CD4-positive, alpha-beta T cell treated with Interleukin-15 for 1 hour (primary cell): ENCODE measurements around the gene PDZD4.

Source experiments
- DNase-seq: peaks from one replicate; pipeline ENCODE4 v3.0.0-alpha.2; 2020

PDZD4 gene

DNA sequence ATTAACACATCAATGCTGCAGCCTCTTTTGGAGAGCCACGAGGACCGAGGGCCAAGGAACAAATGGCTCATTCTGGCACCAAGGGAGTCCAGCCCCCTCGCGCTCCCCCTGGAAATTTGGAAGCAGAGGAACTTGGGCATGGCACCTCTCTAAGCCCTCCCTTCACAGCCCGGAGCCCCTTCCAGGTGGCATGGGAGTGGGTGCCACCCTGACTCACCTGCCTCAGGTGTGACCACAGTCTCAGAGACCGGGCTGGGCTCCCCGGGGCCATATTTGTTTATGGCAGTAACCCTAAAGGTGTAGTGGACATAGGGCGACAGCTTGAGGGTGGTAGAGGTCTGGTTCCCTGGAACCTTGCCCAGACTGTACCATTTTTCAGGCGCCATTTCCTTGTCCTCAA is 36.8 kb upstream of the PDZD4 start:
- DNase-seq: no peak

DNA sequence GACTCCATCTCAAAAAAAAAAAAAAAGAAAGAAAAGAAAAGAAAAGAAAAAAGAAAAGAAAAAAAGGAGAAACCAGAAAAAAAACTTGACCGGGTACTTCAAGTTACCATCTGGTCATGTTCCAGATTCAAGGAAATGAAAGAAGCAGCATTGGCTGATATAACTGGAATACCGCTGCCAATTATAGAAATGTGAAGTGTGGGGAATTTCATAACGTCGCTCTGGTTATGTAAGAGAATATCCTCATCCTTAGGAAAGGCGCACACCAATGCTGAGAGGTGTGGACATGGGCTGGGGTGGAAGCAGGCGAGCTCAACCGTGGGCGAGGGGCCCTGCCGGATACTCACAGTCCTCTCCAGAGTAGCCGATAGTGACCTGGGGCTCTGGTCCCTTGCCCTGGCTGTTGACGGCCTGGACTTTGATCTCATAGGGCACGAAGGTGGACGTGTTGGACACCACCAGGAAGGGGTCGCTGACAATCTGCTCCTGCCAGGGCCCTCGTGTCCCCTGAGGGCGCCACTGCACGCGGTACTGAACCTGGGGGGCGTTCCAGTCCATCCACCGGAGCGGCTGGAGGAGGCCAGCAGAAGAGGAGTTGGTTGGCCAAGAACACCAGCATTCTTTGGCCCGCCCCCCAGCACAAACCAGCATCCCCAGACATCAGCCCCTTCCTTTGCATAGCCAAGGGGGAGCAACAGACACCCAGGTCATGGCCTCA is 36.1 kb upstream of the PDZD4 start:
- no peak for DNase-seq

DNA sequence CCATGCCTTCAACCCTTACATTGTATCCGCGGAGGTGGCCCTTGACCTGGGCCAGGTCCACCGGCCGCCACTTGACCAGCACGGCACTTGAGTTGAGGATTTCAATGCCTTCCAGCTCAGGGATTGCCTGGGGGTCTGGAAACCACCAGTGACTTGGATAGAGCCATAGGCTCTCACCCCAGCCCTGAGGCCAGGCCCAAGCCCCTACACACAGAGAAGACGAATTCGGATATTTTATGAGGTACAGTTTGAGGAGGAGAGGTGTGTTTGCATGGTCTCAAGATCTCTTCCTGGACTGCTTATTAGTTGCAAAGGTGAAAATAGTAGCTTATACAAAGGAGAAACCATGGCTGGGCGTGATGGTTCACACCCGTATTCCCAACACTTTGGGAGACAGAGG is 35.3 kb upstream of the PDZD4 start:
- DNase-seq: no peak

DNA sequence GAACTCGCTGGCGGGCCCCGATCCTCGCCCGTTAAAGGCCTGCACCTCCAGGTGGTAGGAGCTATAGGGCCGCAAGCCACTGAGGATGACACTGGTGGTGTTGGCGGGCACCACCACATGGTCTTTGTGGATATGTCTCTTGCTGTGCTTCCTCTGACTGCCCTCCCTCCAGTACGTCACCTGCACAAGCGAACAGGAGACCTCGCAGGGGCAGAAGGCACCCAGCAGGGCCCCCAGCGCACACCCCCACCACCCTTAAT is 34.9 kb upstream of the PDZD4 start:
- no peak for DNase-seq

DNA sequence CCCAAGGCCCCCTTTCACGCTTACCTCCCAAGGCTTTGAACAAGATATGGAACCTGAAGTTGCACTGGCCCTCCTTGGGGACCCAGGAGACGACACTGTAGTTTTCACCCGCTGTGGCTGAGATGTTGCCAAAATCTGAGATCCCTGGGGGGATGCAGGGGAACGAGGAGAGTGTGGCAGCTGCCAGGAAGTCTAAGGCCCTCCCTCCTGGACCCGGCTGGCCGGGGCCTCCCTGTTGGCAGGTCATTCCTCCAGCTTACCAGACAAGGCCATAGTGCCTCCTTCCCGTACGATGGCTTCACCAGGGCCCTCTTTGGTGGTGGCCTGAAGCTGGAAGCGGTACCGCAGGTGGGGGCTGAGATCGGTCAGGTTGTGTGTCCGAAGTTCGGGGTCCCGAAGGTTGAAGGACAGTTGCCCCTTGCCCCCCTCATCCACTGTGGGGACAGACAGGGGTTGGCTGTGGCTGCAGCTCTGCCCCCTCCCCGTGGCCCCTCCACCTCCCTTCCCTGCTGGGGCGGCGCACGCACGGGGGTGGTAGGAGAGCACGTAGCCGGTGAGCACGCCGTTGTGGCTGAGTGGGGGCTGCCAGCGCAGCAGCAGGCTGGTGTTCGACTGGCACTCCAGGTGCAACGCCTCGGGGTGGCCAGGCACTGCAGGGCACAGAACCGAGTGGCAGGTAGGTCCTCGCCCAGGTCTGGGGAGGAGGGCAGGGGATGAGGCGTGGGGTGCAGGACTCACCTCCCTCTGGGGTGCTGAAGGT is 34.4 kb upstream of the PDZD4 start:
- no peak for DNase-seq

DNA sequence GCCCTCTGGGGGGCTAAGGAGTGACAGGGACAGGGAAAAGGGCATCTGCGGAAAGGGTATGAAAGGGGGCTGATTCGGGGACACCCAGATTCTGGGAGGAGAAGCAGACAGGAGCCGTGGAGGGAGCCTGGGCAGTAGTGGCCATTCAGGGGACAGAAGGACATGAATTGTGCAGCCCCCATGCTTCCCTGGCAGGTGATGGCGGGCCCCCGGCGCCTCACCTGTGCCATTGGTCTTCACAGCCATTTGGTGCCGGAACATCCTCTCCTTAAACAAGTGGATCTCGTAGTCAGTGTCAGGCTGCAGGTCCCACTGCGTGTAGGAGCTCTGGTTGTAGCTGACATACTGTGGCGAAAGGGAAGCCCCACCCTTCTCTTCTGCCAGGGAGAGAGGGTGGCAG is 33.8 kb upstream of the PDZD4 start:
- no peak for DNase-seq

DNA sequence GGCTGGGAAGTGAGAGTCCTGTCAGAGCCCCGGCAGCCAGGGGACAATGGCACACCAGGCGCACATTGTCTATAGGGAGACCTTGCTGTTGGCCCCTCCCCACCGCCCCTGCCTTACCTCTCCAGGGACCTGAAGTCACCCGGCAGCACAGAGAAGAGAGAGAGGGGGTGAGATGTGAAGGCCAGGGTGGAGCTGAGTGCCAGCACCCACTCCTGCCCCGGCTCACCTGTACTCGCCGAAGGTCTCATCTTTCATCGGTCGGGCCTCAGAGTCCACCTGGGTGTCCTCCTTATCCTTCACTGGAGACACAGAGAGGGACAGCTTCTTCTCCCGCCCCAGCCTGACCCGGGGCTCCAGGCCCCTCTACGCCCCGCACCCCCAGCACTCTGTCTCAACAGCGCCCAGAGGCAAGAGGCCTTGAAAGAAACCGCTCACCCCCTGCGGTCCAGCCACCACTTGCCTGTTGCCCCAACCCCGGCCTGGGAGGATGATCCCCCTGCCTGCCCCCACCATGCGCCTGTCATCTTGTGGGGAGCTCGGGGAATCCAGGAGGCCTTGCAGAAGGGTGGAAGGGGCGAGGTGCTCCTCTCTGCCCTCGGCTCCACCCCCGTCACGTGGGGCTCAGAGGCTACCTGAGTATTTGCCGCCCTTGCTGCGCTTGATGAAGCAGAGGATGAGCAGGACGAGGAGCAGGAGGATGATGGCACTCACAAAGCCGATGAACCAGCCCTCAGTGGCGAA is 33.1 kb upstream of the PDZD4 start:
- no peak for DNase-seq

DNA sequence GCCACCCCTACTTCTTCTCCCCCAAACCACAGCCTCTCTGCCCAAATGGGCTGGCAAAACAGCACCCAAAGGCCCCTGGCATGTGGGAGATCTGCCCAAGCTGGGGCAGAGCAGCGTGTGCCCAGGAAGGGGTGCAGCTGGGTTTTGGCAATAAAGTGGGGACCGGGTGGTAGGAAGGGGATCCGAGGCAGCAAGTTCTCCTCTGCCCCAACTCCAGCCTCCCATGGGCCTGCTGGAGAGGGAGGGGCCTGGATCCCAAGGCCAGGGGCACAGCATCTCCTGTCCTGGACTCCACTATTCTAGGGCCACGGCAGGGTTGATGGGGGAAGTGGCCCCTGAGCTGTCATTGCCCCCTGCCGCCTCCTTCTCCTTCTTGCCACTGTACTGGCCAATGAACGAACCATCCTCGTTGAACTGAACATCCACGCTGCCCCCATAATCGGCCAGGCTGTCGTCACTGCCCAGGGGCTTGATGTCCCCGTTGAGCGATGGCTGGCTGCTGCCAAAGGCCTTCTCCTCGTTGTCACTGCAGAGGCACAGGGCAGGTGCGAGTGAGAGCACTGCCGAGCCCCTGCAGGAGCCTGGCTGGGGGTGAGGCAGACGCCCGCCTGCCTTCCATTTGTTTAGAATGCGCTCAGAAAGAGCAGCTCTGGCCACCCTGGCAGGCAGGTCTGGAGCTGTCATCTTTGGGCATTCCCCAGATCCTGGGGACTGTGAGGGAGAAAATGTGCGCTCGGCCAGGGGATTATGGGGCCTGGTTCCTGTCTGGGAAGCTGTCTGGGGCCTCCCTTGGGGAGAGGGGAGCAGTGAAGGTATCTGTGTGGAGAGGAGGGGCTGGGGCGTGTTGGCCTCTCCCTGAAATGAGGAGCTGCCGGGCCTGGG is 32.3 kb upstream of the PDZD4 start:
- no peak for DNase-seq

DNA sequence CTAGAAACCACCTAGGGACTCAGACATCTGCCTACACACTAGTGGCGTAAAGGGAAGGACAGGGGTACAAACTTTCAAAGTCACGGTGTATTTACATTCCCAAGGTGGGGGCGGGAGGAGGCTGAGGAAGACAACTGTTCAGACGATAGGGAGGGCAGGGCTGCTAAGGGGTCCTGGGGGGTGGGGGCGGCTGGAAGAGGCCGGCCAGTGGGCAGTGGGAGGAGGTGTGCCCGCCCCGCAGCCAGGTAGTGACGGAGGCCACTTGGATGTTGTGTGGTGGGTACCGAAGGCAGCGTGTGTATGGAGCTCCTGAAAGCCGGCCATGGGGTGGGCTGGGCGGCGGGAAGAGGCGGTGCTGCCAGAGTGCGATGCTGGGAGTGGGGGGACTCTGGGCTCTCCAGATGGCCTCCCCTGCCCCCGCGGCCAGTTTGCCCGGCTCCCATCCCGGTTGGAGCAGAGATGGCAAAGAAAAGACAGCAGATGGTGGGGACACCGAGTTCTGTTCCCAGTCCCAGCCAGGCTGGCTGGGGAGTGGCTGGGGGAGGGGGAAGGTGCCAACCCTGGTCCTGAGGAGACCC is 31.5 kb upstream of the PDZD4 start:
- no peak for DNase-seq

DNA sequence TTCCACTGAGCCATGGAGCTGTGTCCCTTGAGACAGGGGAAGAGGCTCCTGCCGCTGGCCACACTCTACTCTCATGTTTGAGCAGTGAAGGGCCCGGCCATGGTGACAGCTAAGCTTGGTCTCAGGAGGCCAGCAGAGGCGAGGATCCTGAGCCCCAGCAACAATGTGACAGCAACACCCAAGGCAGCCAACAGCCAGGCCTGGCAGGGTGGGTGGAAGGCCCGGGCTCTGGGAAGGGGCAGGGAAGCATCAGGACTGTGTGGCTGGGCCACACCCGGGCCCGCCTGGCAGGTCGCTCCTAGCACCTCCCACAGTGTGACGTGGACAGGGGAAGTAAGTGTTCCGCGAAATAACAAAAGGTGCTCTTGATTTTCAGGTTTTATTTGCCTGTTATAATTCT is 30.8 kb upstream of the PDZD4 start:
- DNase-seq: no peak

DNA sequence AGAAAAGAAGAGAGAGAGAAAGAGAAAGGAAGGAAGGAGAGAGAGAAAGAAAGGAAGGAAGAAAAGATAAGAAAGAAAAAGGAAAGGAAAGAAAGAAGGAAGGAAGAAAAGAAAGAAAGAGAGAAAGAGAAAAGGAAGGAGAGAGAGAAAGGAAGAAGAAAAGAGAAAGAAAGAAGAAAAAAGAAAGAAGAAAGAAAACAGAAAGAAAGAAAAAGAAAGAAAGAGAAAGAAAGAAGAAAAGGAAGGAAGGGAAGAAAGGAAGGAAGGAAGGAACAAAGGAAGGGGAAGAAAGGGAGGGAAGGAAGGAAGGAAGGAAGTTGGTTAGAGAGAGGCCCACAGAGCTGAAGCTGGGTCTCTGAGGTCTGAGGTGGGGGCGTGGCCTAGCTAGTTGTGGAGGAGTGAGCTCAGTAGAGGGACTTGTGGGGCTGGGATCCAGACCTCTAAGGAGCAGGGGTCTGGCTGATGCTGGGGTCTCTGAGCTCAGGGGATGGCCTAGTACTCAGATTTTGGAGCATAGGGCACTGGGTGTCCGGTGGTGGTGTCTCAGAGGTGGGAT is 27.1 kb upstream of the PDZD4 start:
- no peak for DNase-seq

DNA sequence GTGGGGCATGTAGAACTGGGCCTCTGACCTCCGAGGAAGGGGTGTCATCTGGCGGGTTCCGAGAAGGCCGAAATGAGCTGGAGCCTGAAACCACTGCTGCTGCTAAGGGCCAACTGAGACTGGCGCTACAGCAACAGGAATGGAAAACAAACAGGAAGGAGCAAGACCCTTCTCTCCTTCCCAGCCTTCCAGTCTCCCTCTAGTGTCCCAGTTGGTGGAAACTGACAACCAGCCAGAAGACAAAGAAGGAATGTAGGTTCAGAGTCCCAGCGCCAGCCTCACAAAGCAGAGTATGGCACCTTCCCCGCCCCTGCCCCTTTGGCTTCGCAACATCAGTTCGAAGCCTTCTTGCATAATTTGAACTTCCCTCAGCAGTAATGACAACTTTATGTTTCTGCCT is 24.4 kb upstream of the PDZD4 start:
- DNase-seq: no peak

DNA sequence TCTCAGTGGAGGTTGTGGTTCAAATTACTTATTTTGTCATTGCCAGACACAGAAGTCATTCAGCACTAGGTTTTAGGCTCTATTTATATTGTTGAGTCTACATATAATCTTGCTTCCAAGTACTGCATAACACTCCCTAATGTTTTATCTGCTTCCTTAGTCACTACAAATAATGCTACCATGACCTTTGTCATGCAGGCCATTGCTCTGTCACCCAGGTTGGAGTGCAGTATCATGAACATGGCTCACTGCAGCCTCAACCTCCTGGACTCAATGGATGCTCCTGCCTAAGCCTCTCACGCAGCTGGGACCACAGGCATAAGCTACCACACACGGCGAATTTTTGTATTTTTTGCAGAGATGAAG is 23.5 kb upstream of the PDZD4 start:
- DNase-seq: no peak

DNA sequence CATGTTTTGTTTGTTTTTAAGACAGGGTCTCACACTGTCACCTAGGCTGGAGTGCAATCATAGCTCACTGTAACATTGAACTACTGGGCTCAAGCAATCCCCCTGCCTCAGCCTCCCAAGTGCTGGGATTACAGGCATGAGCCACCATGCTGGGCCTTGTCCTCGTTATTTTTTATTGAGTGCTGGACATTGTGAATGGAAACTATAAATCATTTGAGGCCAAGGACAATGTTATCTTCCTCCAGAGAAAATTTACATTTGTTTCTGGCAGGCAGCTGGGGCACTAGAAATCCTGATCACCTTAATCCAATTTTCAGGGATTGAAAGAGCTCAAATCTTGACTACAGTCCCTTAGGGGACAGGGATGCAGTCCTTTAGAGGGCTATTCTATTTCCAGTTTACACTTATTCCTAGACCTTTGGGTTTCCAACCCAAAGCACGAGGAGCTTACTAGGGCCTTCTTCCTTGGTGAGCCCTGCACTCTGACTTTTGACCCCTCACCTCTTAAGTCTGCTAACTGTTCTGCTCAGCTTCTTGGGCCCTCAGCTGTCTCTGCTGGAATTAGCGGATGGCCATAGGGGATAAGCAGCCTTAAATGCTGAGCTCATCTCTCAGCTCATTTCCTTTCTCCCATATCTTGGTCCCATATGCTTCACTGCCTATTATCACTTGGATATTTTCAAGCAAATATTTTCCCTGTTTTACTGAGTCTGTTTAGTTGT is 23.0 kb upstream of the PDZD4 start:
- DNase-seq: no peak

DNA sequence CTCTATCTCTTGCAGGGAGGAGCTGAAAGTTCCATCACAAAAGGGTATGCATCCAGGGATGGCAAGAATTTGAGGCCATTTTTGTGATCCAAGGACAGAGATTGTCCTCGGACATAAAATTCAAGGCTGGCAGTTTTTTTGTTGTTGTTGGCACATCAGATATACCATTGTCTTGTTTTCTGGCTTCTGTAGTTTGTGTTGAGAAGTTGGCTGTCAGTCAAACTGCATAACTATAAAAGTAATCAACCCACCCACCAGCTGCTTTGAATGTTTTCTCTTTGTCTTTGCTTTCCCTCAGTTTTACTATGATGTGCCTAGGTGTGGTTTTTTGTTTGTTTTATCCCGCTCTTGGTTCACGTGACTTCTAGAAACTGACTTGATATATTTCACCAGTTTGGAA is 21.6 kb upstream of the PDZD4 start:
- DNase-seq: no peak

DNA sequence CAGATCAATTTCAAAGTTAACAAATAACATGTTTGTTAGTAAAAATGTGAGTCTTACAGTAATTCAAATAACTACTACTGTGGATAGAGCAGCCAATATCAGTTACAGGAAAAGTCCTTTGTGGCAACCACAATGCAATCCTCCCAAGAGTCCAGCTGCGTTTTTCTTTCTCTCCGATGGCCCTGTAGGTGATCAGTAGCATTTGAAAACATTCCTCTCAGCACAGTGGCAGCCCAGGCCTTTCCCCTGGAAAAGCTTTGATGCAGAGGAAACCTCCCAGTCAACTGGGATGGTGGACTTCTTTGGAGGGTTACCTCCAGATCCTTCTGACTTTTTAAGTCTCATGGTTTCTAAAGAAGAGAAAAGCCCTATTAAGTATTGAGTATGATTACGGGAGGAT is 18.0 kb upstream of the PDZD4 start:
- DNase-seq: no peak

DNA sequence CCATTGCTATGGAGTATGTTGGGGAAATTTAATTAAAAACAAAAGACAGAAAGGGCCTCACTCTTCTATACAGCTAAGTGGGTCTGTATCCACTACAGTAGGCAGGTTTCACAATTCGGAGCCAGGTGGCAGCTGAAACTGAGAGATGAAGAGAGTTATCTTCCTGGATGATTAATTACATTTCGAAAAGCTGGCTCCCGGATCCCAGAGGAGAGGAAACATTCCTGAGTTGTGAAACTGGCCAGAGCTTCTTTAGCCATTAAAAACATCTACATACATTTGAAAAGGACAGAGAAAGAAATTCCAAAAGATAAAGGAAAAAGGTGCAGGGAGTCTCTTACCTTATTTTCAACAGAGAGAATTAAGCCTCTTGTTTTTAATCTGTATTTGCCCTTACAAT is 15.5 kb upstream of the PDZD4 start:
- DNase-seq: no peak

DNA sequence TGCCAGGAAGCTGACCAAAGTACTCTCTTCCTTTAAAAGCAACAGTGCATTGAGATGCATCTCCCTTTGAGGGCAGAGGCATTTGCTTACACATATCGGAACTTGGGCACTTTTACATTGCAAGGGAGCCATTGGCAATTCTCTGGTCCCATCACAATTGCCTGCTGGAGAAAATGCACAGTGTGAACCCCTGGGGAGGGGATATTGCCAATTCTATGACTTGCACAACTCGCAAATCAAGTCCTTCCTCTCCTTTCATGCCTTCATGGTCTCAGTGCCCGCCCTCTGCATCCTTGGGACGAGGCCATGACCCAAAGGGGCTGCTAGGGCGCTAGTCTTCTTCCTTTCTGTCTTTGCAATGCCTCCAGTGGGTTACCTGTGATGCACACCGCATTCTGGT is 14.9 kb upstream of the PDZD4 start:
- DNase-seq: no peak

DNA sequence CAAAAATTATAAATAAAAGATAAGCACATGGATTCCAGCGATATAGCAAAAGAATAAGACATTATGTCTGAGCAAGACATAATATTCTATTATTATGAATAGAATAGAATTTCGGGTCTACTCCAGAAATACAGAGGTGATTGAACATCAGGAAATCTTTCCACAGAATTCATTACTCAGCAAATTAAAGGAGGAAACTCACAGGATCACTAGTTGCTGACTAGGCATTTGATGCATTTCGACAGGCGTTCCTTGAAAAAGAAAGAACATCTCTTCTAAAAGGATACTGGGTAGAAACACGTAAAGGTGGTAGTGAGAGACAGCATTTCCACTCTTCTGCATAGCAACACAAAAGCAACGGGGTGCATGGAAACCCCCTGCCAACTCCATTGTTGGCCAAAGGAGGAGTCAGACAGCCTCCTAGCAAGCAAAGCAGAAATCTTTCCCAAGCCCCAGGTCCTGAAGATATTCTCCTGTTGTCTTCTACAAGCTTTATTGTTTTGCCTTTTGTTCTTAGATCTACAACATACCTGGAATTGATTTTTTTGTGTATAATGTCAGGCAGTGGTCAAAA is 14.3 kb upstream of the PDZD4 start:
- no peak for DNase-seq

DNA sequence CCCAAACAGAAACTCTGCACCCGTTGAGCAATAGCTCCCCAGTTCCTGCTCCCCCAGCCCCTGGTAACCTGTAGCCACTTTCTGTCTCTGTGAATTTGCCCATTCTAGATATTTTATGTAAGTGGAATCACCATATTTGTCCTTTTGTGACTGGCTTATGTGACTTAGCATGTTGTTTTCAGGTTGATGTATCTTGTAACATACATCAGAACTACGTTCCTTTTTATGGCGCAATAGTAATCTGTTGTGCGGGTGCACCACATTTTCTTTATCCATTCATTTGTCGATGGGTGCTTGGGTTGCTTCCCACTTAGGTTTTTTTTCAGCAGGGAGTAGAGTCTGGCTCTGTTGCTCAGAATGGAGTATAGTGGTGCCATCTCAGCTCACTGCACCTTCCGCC is 6.6 kb upstream of the PDZD4 start:
- no peak for DNase-seq

DNA sequence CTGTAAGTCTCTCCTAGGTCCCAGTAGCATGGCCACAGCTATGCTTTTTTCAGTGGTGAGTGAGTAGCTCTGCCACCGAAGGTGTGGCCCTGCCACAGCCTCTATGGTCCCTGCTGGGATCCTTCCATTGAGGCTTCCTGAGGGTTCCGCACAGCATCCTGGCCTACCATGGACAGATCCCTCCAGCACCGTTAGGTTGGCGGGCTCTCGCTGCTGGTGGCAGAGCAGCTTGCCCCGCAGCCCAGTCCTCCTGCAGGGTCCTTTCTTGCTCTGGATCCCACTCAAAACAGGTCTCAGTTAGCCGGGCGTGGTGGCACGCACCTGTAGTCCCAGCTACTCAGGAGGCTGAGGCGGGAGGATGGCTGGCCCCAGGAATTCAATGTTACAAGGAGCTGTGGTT is 2.4 kb upstream of the PDZD4 start:
- no peak for DNase-seq
